Activated T-helper 9 cell treated with anti-CD3 and anti-CD28 coated beads, Interleukin-2, amount 50 U/mL, for 16 hours (primary cell): ENCODE measurements around the gene ERP29.
"Not testable (repeated sequence)": the region's sequence is repeated elsewhere in the genome, so short reads cannot be mapped to it uniquely, and the experiment has no call there.

ENCODE experiments used
- DNase-seq: peaks from one replicate; pipeline ENCODE4 v3.0.0-alpha.2; 2020; ENCODE audit warnings: low read depth

ERP29 gene

GRCh38 chr12:112001576-112001975 is 11.7 kb upstream of the ERP29 start:
- DNase-seq = no peak

DNA sequence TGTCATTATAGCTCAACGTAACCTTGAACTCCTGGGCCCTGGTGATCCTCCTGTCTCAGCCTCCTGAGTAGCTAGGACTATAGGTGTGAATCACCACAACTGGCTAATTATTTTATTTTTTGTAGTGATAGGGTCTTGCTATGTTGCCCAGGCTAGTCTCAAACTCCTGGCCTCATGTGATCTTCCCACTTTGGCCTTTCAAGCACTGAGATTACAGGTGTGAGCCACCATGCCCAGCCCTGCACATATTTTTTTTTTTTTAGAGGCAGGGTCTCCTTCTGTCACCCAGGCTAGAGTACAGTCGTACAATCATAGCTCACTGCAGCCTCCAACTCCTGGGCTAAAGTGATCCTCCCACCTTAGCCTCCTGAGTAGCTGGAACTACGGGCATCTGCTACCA is 9.2 kb upstream of the ERP29 start:
- DNase-seq = no peak

DNA sequence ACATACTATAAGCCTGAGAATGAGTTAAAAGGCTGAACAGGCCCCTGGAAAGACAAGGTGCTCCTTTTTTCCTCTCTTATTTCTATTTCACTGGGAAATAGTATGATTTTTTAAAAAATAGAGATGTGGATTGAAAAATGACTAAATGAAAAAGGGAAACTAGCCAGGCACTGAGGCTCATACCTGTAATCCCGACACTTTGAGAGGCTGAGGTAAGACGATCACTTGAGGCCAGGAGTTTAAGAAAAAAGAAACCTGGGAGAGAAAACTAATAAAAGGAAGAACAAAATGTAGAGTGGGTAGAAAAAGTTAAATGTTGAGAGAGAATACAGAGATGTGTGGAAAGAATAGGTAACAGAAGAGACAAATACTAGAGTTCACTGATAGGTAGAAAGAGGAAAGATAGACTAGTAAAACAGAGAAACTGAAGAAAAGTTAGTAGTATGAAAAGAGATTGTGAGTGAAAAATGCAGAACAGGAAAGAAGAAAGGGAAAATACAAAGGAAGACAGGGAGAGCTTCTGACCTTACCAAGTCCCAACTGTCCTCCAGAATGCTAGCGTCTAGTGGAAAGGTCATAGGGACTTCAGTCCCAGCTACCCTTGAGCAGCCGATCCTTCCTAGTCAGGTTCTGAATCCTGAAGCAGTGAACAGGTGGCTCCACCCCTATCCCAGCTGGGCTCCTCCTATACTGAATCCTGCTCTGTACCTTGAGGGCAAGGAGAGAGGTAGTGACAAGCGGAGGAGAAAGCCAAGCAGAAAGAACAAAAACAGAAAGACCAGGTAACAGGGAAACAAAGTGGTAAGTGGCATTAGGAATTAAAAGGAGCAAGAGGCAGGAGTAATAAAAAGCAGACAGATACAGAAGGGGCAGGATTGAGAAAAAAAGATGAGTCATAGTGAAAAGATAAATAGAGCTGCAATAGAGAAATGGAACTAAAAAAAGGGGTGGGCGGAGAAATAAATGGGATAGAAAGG is 7.5 kb upstream of the ERP29 start:
- DNase-seq = no peak

DNA sequence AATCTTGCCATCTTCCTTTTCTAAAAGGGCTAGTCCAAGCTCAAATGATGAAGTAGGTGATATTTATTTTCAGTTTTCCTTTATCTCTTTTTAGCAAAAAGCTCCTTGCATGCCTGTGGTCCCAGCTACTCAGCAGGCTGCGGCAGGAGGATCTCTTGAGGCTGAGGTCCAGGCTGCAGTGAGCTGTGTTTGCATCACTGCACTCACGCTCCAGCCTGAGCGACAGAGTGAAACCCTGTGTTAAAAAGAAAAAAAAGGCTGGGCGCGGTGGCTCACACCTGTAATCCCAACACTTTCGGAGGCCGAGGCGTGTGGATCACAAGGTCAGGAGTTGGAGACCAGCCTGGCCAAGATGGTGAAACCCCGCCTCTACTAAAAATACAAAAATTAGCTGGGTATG is 5.3 kb upstream of the ERP29 start:
- DNase-seq = no peak

DNA sequence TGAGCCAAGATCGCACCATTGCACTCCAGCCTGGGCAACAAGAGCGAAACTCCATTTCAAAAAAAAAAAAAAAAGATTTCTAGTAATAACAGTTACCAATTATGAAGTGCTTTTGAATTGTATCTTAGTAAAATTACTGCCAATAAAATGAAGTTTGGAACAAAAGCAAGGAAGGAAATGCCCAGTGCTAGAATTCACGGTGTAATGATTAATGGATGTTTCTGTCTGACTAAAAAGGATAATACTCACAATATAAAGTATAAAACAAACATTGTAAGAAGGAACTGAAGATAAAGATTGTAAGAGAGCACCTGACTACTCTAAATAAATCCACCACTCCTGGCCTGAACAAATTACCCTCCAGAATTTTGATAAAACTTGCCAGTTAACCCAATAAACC is 4.3 kb upstream of the ERP29 start:
- DNase-seq = no peak

DNA sequence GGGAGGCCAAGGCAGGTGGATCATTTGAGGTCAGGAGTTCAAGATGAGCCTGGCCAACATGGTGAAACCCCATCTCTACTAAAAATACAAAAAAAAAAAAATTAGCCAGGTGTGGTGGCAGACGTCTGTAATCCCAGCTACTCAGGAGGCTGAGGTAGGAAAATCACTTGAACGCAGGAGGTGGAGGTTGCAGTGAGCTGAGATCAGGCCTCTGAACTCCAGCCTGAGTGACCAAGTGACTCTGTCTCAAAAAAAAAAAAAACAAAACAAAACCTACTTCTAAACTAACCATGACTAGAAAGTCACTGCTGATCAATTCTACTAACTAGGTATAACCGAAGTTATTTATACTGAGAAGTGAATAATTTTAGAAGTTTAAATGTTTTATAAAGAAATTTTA is 3.6 kb upstream of the ERP29 start:
- not testable (repeated sequence) for DNase-seq

DNA sequence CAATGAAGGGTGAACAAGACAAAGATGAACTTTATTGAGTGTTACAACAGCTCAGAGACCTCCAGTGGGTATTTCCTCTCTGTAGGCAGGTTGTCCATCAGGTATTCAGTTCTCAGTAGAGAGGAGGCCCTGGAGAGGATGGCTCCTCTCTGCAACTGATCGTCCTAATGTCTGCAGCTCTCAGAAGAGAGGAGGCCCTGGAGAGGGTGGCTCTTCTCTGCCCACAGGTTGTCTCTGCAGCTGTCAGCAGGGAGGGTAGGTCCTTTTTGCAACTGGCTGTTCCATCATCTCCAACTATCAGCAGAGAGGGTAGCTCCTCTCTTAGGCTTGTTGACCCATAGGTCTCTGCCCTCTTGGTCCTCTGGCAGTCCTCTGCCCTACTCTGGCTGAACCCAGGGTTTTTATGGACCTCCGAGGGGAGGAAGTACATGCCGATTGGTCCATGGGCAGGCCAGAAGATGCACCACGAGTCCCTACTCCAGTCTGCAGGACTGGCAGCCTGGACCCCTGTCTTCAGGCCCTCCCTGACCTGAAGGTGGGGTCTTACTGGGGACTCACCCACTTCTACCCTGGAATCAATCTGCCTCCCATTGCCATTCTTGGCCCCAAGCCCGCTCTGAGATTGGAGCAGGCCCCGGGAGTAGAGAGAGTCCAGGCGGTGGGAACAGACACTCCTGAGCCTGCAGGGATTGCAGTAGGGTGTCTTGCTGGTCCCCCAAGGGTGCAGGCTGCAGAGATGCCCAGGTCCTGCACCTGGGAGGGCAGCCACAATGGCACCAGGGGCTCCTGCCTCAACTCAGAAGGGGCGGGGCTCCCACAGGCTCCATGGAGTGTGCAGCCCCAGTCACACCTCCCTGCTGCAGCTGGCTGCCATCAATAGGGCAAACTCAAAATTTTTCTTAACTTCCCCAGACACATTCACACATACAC is 2.5 kb upstream of the ERP29 start:
- no peak for DNase-seq

DNA sequence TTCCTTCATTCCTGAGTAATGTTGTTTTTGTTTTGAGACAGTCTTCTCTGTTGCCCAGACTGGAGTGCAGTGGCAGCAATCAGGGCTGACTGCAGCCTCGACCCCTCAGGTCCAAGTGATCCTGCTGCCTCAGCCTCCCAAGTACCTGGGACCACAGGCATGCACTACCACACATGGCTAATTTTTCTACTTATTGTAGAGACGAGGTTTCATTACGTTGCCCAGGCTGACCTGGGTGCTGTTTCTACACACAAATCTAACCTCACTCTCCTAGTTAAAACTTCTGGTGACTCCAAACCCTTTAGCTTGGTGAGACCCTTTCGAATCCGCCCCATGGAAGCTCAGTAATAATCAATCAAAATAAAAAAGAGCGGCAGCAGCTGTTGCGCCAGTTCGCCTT is 1.5 kb upstream of the ERP29 start:
- no peak for DNase-seq

DNA sequence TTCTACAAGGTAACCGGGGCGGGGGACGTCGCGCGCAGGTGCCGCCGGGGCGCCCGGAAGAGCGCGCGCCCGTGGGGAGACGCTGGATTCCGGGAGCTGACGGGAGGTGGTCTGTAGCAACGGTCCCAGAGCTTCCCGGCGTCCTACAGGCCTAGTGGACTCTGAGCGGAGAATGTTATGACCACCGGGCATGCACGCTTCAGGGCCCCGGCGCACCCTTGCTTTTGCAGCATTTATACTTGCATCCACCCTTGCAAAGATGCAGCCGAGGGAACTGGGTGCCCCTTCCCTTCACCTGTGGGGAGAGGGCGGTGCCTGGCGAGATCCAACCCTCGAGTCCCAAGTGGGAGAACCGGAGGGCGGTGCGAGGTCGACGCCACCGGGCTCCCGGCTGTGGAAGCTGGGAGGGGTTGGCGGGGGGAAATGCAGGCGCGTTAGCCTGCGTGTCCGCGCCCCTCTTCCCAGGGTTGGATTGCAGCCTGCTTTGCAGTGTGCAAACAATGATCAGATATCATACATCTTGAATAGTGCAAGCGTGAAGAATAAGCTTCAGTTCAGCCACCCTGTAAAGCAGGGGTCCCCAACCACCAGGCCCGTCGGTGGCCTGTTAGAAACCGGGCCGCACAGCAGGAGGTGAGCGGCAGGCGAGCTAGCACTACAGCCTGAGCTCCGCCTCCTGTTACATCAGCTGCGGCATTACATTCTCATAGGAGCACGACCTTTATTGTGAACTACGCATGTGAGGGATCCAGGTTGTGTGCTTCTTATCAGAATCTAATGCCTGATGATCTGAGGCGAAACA is 576 bp downstream of the ERP29 start:
- DNase-seq = peak; percentile 60

GRCh38 chr12:112015938-112016337 is 2.7 kb downstream of the ERP29 start:
- no peak for DNase-seq

- DNase-seq = no peak
Observed at GRCh38 chr12:112017041-112017440, 3.8 kb downstream of the ERP29 start.

DNA sequence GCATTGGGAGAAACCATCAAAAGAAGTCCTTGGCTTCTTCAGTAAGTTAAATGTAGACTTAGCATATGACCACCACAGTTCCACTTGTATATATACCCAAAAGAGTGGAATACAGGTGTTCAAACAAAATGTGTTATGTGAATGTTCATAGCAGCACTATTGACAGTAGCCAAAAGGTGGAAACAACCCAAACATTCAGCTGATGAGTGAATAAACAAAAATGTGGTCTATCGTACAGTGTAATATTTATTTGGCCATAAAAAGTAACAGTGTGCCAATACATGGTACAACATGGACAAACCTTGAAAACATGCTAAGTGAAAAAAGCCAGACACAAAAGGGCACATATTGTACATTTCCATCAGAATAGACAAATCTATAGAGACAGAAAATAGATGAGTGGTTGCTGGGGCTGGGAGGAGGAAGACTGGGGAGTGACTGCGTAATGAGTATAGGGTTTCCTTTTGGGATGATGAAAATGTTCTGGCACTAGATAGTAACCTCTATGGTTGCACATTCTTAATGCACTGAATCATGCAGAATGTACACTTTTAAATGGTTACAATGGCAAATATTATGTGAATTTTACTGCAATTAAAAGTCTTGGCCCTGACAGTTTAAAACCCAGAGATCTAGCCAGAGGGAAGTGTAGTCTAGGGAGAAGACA is 5.5 kb downstream of the ERP29 start:
- no peak for DNase-seq

GRCh38 chr12:112020947-112021457 is 7.8 kb downstream of the ERP29 start:
- no peak for DNase-seq

GRCh38 chr12:112022241-112023016 is 9.2 kb downstream of the ERP29 start:
- DNase-seq = no peak

GRCh38 chr12:112023759-112024396 is 10.7 kb downstream of the ERP29 start:
- DNase-seq = no peak

DNA sequence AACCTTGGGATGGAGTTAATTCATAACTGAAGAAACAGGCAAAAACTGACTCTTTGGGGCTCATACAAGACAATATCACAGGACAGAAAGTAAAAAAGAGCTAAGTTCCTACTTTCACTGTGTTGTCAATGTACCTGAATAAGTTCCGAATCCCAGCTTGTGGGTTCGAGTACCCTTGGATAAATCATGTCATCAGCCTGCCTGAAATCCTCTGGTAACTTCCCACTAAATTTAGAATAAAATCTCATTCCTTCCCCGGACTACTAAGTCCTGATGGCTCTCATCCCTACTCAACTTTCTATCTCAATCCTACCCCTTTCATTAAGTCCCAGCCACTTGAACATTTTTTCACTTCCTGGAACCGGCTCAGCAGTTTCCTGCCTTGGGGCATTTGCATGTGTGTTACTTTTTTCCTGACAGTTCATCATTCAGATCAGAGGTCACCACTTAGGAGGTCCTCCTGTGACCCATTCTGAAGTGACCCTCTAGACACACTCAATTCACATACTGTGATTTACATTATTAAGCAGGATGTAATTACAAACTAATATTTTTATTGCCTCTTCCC is 12.7 kb downstream of the ERP29 start:
- DNase-seq = no peak

DNA sequence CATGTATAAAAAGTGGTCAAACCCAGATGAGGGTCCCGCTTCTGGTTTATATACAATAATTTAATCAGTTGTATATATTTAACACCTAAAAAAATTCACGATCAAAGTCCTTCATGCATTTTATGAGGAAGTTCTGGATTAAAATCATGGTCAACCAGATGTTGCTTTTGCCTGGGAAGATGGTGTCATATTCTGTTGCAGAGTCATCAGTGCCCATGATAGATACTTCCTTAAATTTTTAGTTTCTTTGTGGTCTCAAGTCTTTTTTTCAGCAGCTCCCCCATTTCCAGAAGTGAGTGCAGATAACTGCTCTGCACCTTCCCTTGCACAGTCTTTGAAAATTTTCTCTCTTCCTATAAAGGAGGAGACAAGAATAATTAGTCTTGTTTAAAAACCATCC is 16.1 kb downstream of the ERP29 start:
- DNase-seq = no peak

GRCh38 chr12:112031472-112031871 is 18.2 kb downstream of the ERP29 start:
- DNase-seq = no peak

- DNase-seq = no peak
Observed at GRCh38 chr12:112032292-112032691, 19.1 kb downstream of the ERP29 start.
